Astrocyte of the cerebellum (primary cell): Measurements from ENCODE around the gene KLRF2.

ENCODE experiments used
- DNase-seq: peaks from one replicate; pipeline ENCODE4 v3.0.0-alpha.2; 2011; ENCODE audit warnings: low read depth
- H3K4me3 ChIP-seq: 2 replicates; pipeline ENCODE4 v1.5.1; 2011; ENCODE audit warnings: mild to moderate bottlenecking, low read depth, low read length, moderate library complexity
- CTCF ChIP-seq: IDR thresholded peaks from 2 replicates; pipeline ENCODE4 v1.5.1; 2012; ENCODE audit warnings: low read length, low read depth, moderate library complexity, mild to moderate bottlenecking; ENCODE audit errors: missing control alignments
- in situ Hi-C: cut with HindIII; loops from 2 replicates; pipeline ENCODE4 v1.10.0; 2017; ENCODE audit warnings: low sequenced_read_pairs

Gene KLRF2

GRCh38 chr12:9880532-9881078, 684 bp upstream of the KLRF2 start:
- in situ Hi-C loops, result no loop called here
- TF ChIP-seq CTCF, result no peak
- DNase-seq, result no peak
- H3K4me3 ChIP-seq, result no peak overlapping the region

- DNase-seq, result no peak
- TF ChIP-seq CTCF, result no peak
- H3K4me3 ChIP-seq, result no peak overlapping the region
- in situ Hi-C loops, result no loop called here
Measured at GRCh38 chr12:9881988-9882387, 699 bp downstream of the KLRF2 start.

GRCh38 chr12:9883175-9883574, 1.9 kb downstream of the KLRF2 start:
- no peak for TF ChIP-seq CTCF
- H3K4me3 ChIP-seq, result no peak overlapping the region
- no peak for DNase-seq
- in situ Hi-C loops, result no loop called here

GRCh38 chr12:9888665-9889273, 7.5 kb downstream of the KLRF2 start:
- TF ChIP-seq CTCF, result no peak
- DNase-seq, result no peak
- in situ Hi-C loops, result no loop called here
- H3K4me3 ChIP-seq, result no peak overlapping the region

- in situ Hi-C loops, result no loop called here
- no peak overlapping the region for H3K4me3 ChIP-seq
- DNase-seq, result no peak
- no peak for TF ChIP-seq CTCF
Measured at GRCh38 chr12:9895215-9895971, 14.1 kb downstream of the KLRF2 start.

GRCh38 chr12:9897535-9897934, 16.2 kb downstream of the KLRF2 start:
- in situ Hi-C loops, result no loop called here
- no peak overlapping the region for H3K4me3 ChIP-seq
- no peak for DNase-seq
- TF ChIP-seq CTCF, result no peak
